Esophagus (tissue), 2 donors: Measurements from ENCODE around the gene TMEM272. TPM values are rescaled to one million over a fixed set of nuclear protein-coding genes. Genes with fewer than 3 reads are reported as not detected.

Experiments
- H3K27ac ChIP-seq, 2 donors: one replicate each; pipeline ENCODE4 v1.5.1; 2013; ENCODE audit warnings: low read depth in 2 of 2, mild to moderate bottlenecking in 2 of 2, inconsistent platforms in 1 of 2, low read length in 1 of 2, moderate library complexity in 1 of 2
- H3K27me3 ChIP-seq, 2 donors: one replicate each; pipeline ENCODE4 v1.6.1; 2013; ENCODE audit warnings: low read length in 2 of 2, control low read depth in 1 of 2, mild to moderate bottlenecking in 1 of 2; ENCODE audit not compliant: insufficient read depth in 2 of 2, control insufficient read depth in 1 of 2
- H3K36me3 ChIP-seq, 2 donors: one replicate each; pipeline ENCODE4 v1.6.1; 2013; ENCODE audit warnings: low read length in 1 of 2; ENCODE audit not compliant: control insufficient read depth in 2 of 2, insufficient read depth in 2 of 2
- H3K4me1 ChIP-seq, 2 donors: one replicate each; pipeline ENCODE4 v1.6.1; 2013; ENCODE audit warnings: low read length in 1 of 2; ENCODE audit not compliant: control insufficient read depth in 2 of 2, insufficient read depth in 2 of 2
- H3K4me3 ChIP-seq, 2 donors: one replicate each; pipeline ENCODE4 v1.5.1; 2013; ENCODE audit warnings: low read length in 2 of 2, mild to moderate bottlenecking in 2 of 2, low read depth in 1 of 2, moderate library complexity in 1 of 2
- H3K9me3 ChIP-seq, 2 donors: one replicate each; pipeline ENCODE4 v1.6.1; 2013; ENCODE audit warnings: mild to moderate bottlenecking in 2 of 2, low read depth in 1 of 2, low read length in 1 of 2, moderate library complexity in 1 of 2; ENCODE audit not compliant: control insufficient read depth in 2 of 2, insufficient read depth in 1 of 2
- WGBS, 2 donors: extraction: QIAGEN DNeasy Blood & Tissue Kit; methylation state at CpG; one replicate each; pipeline ENCODE4 v1.1.7; 2013; 5-methylcytosine and 5-hydroxymethylcytosine counted together
- polyA plus RNA-seq, 2 donors: library from polyadenylated mRNA; stranded (reverse); fragments of 200-250 nt; gene quantifications; one replicate each; pipeline ENCODE4 v1.2.3, GENCODE V29; 2013
- donor health status: healthy with polysubstance abuse.
- donor health status: Bipolar disorder and iron deficiency.

TMEM272 gene
- polyA plus RNA-seq, 2 donors = not detected

DNA sequence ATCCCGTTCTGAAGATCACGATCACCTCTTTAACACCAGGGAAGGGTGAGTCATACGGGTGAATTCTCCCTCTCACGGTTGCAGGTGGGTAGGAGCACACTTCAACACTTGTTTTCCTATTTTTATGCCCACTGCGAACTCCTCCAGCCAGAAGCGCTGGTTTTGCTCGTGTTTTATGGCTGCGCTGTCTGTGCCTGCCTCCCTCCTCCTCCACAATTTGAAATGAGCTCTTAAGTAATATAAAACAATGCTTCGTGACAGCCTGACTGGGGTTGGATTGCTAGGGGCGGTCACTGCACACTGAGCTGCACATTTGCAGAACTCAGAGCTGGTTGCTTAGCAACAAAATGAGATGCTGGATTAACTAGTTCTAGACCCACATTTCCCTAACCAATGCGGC, 29.7 kb upstream of the TMEM272 start:
- Histone ChIP-seq H3K27ac (no peak overlapping the region), H3K4me1 (no peaks in the 10 kb centered on the region), H3K4me3 (no peak overlapping the region), H3K36me3 (no peaks in the 10 kb centered on the region), H3K9me3 (no peaks in the 10 kb centered on the region), H3K27me3 (peaks cover 0 to 8% of the 10 kb centered on the region in 2 donors)
- WGBS, 2 donors = 54 to 67% methylated on average over 11 of the region's 11 CpGs

DNA sequence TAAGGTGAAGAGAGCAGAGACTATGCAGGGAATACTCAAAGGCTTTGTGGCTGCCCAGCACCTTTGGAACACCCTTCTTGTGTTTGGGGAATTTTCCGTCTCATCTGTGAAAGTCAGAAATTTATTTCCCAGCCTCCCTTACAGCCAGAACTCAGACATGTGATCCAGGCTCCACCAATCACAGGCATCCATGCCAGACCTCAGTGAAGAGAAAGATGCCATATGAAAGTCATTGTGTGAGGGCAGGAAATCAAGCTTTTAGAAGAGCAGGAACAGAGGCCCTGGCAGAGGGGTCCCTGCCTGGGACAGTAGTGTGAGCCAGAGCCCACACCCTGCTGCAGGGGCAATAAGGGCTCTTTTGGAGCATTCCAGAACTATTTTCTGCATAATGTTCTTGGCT, 28.9 kb upstream of the TMEM272 start:
- H3K27me3 ChIP-seq = peaks cover 0 to 4% of the 10 kb centered on the region in 2 donors
- 90 to 100% methylated on average over 1 of the region's 1 CpG for WGBS, 2 donors
- H3K36me3 ChIP-seq = no peaks in the 10 kb centered on the region
- H3K9me3 ChIP-seq = no peaks in the 10 kb centered on the region
- no peaks in the 10 kb centered on the region for H3K4me1 ChIP-seq
- no peak overlapping the region for H3K27ac ChIP-seq
- no peak overlapping the region for H3K4me3 ChIP-seq

DNA sequence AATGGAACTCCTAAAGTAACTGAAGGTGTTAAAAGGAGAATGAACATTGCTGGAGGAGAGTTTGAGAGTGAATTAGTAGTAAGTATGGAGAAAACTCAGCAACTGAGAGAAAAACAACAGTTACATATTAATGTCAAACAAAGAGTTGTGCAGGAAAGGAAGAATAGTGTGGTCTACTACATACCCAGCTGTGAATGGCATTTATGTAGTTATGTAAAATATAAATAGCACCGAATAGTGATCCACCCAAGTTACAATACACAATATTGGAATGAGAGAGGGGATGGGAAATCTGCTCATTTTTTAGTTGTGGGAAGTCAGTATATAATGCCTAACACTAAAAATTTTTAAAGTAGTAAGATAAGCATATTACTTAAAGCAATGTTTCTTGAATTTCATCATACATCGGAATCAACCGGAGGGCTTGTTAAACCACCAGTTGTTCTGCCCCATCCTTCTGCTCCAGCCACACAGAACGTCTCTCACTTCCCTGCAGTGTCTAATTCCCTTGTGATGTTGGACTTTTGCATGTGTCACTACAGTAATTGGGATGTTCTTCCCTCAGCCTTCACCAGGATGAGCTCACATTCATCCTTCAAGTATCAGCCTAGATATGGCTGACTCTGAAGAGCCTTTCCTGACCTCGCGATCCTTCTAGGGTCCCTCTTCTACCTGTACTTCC, 28.3 kb upstream of the TMEM272 start:
- Histone ChIP-seq H3K9me3 (no peaks in the 10 kb centered on the region), H3K4me1 (no peaks in the 10 kb centered on the region), H3K27me3 (peaks cover 0 to 3% of the 10 kb centered on the region in 2 donors), H3K36me3 (no peaks in the 10 kb centered on the region), H3K4me3 (no peak overlapping the region), H3K27ac (no peak overlapping the region)
- WGBS, 2 donors = 90 to 91% methylated on average over 6 of the region's 6 CpGs

DNA sequence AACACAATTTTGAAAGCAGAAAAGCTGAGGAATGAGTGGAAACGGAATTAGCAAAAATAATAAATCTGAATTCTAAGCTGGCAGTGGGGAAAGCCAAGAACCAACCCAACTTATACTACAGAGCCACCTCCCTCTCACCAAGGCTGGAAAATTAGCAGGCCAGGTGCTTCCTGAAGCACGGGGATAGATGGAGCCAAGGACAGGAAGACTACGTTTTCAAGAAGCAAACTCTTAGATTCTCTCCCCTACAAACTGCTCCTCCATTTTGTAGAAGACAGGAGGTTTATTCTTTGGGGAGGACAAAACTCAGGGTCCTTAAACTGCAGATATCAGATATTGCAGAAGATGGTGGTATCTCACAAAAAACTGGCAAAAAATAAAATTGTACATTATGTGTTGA, 25.6 kb upstream of the TMEM272 start:
- Histone ChIP-seq H3K4me3 (no peak overlapping the region), H3K9me3 (no peaks in the 10 kb centered on the region), H3K36me3 (no peaks in the 10 kb centered on the region), H3K27ac (no peak overlapping the region), H3K27me3 (peaks cover 0 to 3% of the 10 kb centered on the region in 2 donors), H3K4me1 (no peaks in the 10 kb centered on the region)
- 71 to 79% methylated on average over 3 of the region's 3 CpGs for WGBS, 2 donors

DNA sequence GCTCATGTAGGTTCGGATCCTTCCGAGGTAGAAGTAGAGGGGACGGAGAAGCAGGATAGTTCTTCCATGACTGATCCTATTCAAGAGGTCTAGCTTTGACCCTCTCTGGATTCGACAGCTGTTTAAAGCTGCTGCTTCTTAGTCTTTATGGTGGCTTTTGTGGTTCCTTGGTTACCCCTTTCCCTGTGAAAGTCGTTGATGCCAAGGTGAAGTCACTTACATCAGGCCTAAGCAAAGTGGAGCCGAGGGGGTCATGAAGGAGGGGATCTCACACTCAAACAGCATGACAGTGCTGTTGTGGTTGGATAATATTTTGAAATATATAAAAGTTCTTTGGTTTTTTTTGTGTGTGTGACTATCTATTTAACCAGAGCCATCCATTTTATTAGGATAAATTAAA, 24.9 kb upstream of the TMEM272 start:
- WGBS, 2 donors = 83 to 84% methylated on average over 6 of the region's 6 CpGs

DNA sequence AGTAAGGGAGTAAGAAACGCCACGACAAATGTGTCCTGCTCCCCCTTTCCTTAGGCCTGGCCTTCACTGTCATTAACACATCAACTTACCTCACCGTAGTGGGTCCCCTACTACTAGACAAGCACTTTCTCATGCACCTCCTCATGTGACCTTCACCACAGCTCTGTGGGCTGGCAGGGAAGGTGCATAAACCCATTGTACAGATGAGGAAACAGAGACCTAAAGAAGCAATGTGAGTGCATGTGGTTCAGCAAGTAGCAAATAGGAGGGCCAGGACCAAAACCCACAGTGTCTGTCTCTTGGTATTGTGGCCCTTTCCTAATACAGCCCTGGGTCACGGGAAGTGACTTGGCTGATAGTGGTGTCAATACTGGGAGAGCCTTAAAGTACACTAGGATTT, 22.1 kb upstream of the TMEM272 start:
- Histone ChIP-seq H3K36me3 (no peaks in the 10 kb centered on the region), H3K27me3 (no peaks in the 10 kb centered on the region), H3K4me1 (no peaks in the 10 kb centered on the region), H3K27ac (no peak overlapping the region), H3K9me3 (no peaks in the 10 kb centered on the region), H3K4me3 (no peak overlapping the region)
- 92 to 96% methylated on average over 4 of the region's 4 CpGs for WGBS, 2 donors

More for the DNA sequence above, 24.9 kb upstream of the TMEM272 start:
- H3K27me3 ChIP-seq = peaks cover 0 to 3% of the 10 kb centered on the region in 2 donors
- H3K4me1 ChIP-seq = no peaks in the 10 kb centered on the region
- no peaks in the 10 kb centered on the region for H3K36me3 ChIP-seq
- no peak overlapping the region for H3K27ac ChIP-seq
- H3K9me3 ChIP-seq = no peaks in the 10 kb centered on the region
- H3K4me3 ChIP-seq = no peak overlapping the region

DNA sequence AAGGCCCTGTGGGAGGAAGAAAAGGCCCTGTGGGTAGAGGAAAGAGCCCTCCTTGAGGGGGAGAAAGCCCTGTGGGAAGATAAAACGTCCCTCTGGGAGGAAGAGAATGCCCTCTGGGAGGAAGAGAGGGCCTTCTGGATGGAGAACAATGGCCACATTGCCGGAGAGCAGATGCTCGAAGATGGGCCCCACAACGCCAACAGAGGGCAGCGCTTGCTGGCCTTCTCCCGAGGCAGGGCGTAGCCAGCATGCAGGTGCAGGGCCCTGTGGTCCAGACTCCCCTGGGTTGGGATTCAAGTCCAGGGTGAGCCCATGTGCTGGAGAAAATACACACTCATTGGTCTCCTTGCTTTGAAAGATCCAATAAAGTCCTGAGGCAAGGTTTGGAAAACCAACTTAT, 20.9 kb upstream of the TMEM272 start:
- Histone ChIP-seq H3K27me3 (no peaks in the 10 kb centered on the region), H3K9me3 (no peaks in the 10 kb centered on the region), H3K36me3 (no peaks in the 10 kb centered on the region), H3K27ac (no peak overlapping the region), H3K4me3 (no peak overlapping the region), H3K4me1 (no peaks in the 10 kb centered on the region)
- 78 to 81% methylated on average over 7 of the region's 7 CpGs for WGBS, 2 donors

DNA sequence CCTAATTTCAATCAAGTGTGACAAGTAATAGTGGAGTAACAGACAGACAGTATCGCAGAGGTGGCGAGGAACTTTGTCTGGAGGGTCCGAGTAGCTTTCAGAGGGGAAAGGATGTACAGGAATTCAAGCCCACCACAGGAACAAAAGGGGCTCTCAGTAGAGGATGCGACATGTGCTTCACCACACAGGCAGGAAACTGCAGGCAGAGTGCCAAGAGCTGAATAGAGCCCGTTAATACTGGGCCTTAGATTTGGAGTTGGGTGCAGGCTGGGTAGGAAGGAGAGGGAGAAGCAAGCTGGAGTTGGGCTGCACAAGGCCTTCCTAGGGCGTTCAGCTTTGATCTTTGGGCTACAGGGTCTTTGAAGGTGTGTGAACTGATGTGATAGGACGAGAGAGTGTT, 18.0 kb upstream of the TMEM272 start:
- Histone ChIP-seq H3K4me1 (no peaks in the 10 kb centered on the region), H3K9me3 (no peaks in the 10 kb centered on the region), H3K27me3 (no peaks in the 10 kb centered on the region), H3K4me3 (no peak overlapping the region), H3K27ac (no peak overlapping the region), H3K36me3 (no peaks in the 10 kb centered on the region)
- 62 to 71% methylated on average over 7 of the region's 7 CpGs for WGBS, 2 donors

DNA sequence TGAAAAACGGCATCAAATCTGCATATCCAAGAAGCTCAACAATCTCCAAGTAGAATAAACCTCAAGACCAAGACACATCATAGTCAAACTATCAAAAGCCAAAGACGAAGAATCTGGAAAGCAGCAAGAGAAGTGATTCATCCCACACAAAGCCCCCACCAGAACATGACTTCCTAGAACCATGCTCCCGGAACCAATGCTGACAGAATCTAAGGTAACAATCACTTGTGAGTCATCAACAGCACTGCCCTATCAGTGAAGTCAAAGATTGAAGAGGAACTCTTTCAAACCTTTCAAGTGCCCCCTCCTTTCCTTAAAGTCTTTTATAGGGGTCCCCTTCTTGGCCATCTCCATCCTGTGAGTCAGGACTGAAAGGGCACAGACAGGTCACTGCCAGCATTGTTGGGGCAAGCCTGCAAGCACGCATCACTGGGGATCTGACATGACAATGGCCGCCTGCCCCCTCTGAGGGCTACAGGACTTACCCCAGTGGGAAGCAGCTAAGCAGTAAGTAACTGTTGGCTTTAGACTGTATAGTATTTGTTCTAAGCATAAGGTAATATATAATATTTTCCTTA, 16.8 kb upstream of the TMEM272 start, which contains the start of gene CCDC70:
CCDC70 (plus strand) TSS at position 247 of the 578 bp plus-strand sequence. CDS start 3,443 bp downstream, outside the sequence.
- Histone ChIP-seq H3K36me3 (no peaks in the 10 kb centered on the region), H3K9me3 (no peaks in the 10 kb centered on the region), H3K27me3 (no peaks in the 10 kb centered on the region), H3K4me1 (no peaks in the 10 kb centered on the region), H3K27ac (no peak within 1 kb of the TSS), H3K4me3 (no peak within 1 kb of the TSS)
- WGBS, 2 donors = 67 to 81% methylated on average over 5 of the region's 5 CpGs
